ENCODE data around the gene SCARB2.

Gene SCARB2

GRCh38 chr4:76224171-76224570 is 10.5 kb upstream of the SCARB2 start:
- no peak for DNase-seq

GRCh38 chr4:76219299-76220055 is 5.9 kb upstream of the SCARB2 start:
- DNase-seq = no peak

GRCh38 chr4:76216975-76217814 is 3.6 kb upstream of the SCARB2 start:
- no peak for DNase-seq

- no peak for DNase-seq
These were observed 2.9 kb upstream of the SCARB2 start for GRCh38 chr4:76216524-76216923.

- DNase-seq = no peak
These were observed 1.5 kb upstream of the SCARB2 start for GRCh38 chr4:76215077-76215476.

- DNase-seq = peak; percentile 30
These were observed 602 bp upstream of the SCARB2 start for GRCh38 chr4:76214177-76214675.

GRCh38 chr4:76212851-76213414 is 691 bp downstream of the SCARB2 start:
- DNase-seq = peak; percentile 18

GRCh38 chr4:76211769-76212708 is 1.6 kb downstream of the SCARB2 start:
- no peak for DNase-seq

- DNase-seq = no peak
These were observed 3.2 kb downstream of the SCARB2 start for GRCh38 chr4:76210452-76210851.

GRCh38 chr4:76209881-76210280 is 3.7 kb downstream of the SCARB2 start:
- no peak for DNase-seq

- DNase-seq = no peak
These were observed 5.4 kb downstream of the SCARB2 start for GRCh38 chr4:76208005-76208765.

GRCh38 chr4:76207549-76207948 is 6.1 kb downstream of the SCARB2 start:
- DNase-seq = no peak

GRCh38 chr4:76206222-76206942 is 7.2 kb downstream of the SCARB2 start:
- no peak for DNase-seq

GRCh38 chr4:76205476-76205875 is 8.1 kb downstream of the SCARB2 start:
- DNase-seq = no peak

GRCh38 chr4:76204936-76205335 is 8.7 kb downstream of the SCARB2 start:
- no peak for DNase-seq

GRCh38 chr4:76203541-76203940 is 10.1 kb downstream of the SCARB2 start:
- no peak for DNase-seq

- no peak for DNase-seq
These were observed 12.3 kb downstream of the SCARB2 start for GRCh38 chr4:76201276-76201675.

GRCh38 chr4:76200771-76201231 is 12.8 kb downstream of the SCARB2 start:
- peak; percentile 0 for DNase-seq

GRCh38 chr4:76199664-76200211 is 13.9 kb downstream of the SCARB2 start:
- DNase-seq = peak; percentile 4

- peak; percentile 10 for DNase-seq
These were observed 15.0 kb downstream of the SCARB2 start for GRCh38 chr4:76198411-76199237.
